HepG2 (cell line): ENCODE measurements around the gene C9orf50. TPM values are rescaled to one million over a fixed set of nuclear protein-coding genes. Genes with fewer than 3 reads are reported as not detected.

ENCODE experiments used
- ATAC-seq: fragments of 200-7000 bp; cut with Tn5 transposase; 3 replicates; pipeline ENCODE4 v1.9.1; 2020; ENCODE audit warnings: mild to moderate bottlenecking, moderate library complexity
- BruUV-seq: library from RNA; stranded (reverse); fragments of 400-500 nt; replicated peaks from 2 replicates; lab custom pipeline; 2021; lab: Mats Ljungman, UMichigan
- CTCF ChIA-PET: fragments of 300-600 bp; formaldehyde crosslinking; extraction: SDS; loops from one replicate; lab custom pipeline; 2021; ENCODE audit warnings: low total read pairs, inconsistent platforms, low intra/inter-chr PET ratio; lab: Yijun Ruan, JAX
- POLR2A ChIA-PET: fragments of 350-600 bp; sonication (Branson Sonifier 250); formaldehyde crosslinking; loops from one replicate; lab custom pipeline; 2020; ENCODE audit warnings: antibody characterized with exemption, inconsistent platforms; lab: Yijun Ruan, JAX
- DNase-seq: peaks from one replicate; pipeline ENCODE4 v3.0.0-alpha.2; 2015; ENCODE audit warnings: low spot score
- FAIRE-seq: peaks from 3 replicates; lab custom pipeline; 2011; peaks lifted over from hg19 to GRCh38; lab: Jason Lieb, UNC
- H2AFZ ChIP-seq: one replicate; pipeline ENCODE4 v1.6.1; 2011; ENCODE audit warnings: low read length, inconsistent platforms
- H3K27ac ChIP-seq: fragments of 300-600 bp; 3 replicates; pipeline ENCODE4 v1.8.0; 2011; ENCODE audit warnings: mixed run types, mild to moderate bottlenecking, mixed read lengths, low read length, inconsistent platforms; ENCODE audit not compliant: insufficient read depth; ENCODE audit errors: extremely low read length
- H3K27me3 ChIP-seq, 2 experiments: fragments of 200-600 bp in 1 of 2; 2 replicates in 1 of 2; 3 replicates in 1 of 2; pipeline versions ENCODE4 v1.6.0 to v1.8.0; 2011; ENCODE audit warnings: low read length in 2 of 2, mild to moderate bottlenecking in 2 of 2, moderate library complexity in 2 of 2, inconsistent platforms in 1 of 2; ENCODE audit not compliant: insufficient read depth in 2 of 2, control insufficient read depth in 1 of 2
- H3K36me3 ChIP-seq, 2 experiments: fragments of 200-600 bp in 1 of 2; replicated peaks in 1 of 2; 2 replicates in 1 of 2; 3 replicates in 1 of 2; pipeline versions ENCODE4 v1.5.1 to v1.8.0; 2011; ENCODE audit warnings: low read length in 2 of 2, inconsistent platforms in 1 of 2; ENCODE audit not compliant: insufficient read depth in 2 of 2, control insufficient read depth in 1 of 2
- H3K4me1 ChIP-seq: 2 replicates; pipeline ENCODE4 v1.5.1; 2012; ENCODE audit warnings: low read length, inconsistent platforms; ENCODE audit not compliant: insufficient read depth
- H3K4me2 ChIP-seq: 2 replicates; pipeline ENCODE4 v1.6.0; 2011; ENCODE audit warnings: low read depth, low read length, inconsistent platforms
- H3K4me3 ChIP-seq, 3 experiments: fragments of 200-600 bp in 1 of 3; sonication (generic), shearing (Covaris generic) in 1 of 3; replicated peaks in 1 of 3; 2 replicates each; pipeline ENCODE4 v1.5.1; 2011 to 2016; ENCODE audit warnings: low read length in 3 of 3, inconsistent platforms in 2 of 3, low read depth in 2 of 3, mild to moderate bottlenecking in 2 of 3, control low read depth in 1 of 3, mixed read lengths in 1 of 3; ENCODE audit not compliant: insufficient read depth in 1 of 3
- H3K79me2 ChIP-seq: one replicate; pipeline ENCODE4 v1.6.1; 2011; ENCODE audit warnings: low read length, inconsistent platforms; ENCODE audit not compliant: insufficient read depth
- H3K9ac ChIP-seq: 2 replicates; pipeline ENCODE4 v1.6.0; 2011; ENCODE audit warnings: mild to moderate bottlenecking, low read depth, low read length, inconsistent platforms; ENCODE audit not compliant: insufficient read depth
- H3K9me3 ChIP-seq: 2 replicates; pipeline ENCODE4 v1.5.1; 2012; ENCODE audit warnings: mild to moderate bottlenecking, low read length
- H4K20me1 ChIP-seq: 2 replicates; pipeline ENCODE4 v1.6.0; 2011; ENCODE audit warnings: inconsistent platforms, mild to moderate bottlenecking, low read length, moderate library complexity; ENCODE audit not compliant: insufficient read depth
- ATM ChIP-seq: fragments of 450-650 bp; IDR thresholded peaks from 2 replicates; pipeline ENCODE4 v1.7.1; 2017; ENCODE audit warnings: mild to moderate bottlenecking, borderline replicate concordance
- CCAR2 ChIP-seq: fragments of 200-400 bp; formaldehyde crosslinking; optimal IDR thresholded peaks from 2 replicates; pipeline ENCODE3; 2018; ENCODE audit warnings: low read depth, mild to moderate bottlenecking, low read length, moderate library complexity
- MTA3 ChIP-seq: sonication (generic); formaldehyde crosslinking; IDR thresholded peaks from 2 replicates; pipeline ENCODE4 v1.4.0; 2020; ENCODE audit warnings: missing genetic modification reagents
- POLR2AphosphoS2 ChIP-seq: IDR thresholded peaks from 2 replicates; pipeline ENCODE4 v1.6.1; 2011; ENCODE audit warnings: low read depth, low read length, improper control_type of control experiment
- RAD51 ChIP-seq: fragments of 450-650 bp; IDR thresholded peaks from 2 replicates; pipeline ENCODE4 v1.6.1; 2016; ENCODE audit warnings: borderline replicate concordance
- RARA ChIP-seq: IDR thresholded peaks from 2 replicates; pipeline ENCODE4 v1.6.1; 2016; ENCODE audit warnings: missing genetic modification reagents, missing compliant biosample characterization
- RORA ChIP-seq: sonication (generic); formaldehyde crosslinking; IDR thresholded peaks from 2 replicates; pipeline ENCODE4 v1.5.0; 2020; ENCODE audit warnings: mild to moderate bottlenecking, missing genetic modification reagents, moderate library complexity
- ZNF317 ChIP-seq: sonication (generic); formaldehyde crosslinking; IDR thresholded peaks from 2 replicates; pipeline ENCODE4 v1.5.0; 2020; ENCODE audit warnings: mild to moderate bottlenecking, missing genetic modification reagents
- ZNF530 ChIP-seq: sonication (generic); formaldehyde crosslinking; IDR thresholded peaks from 2 replicates; pipeline ENCODE4 v1.5.0; 2020; ENCODE audit warnings: low read depth, mild to moderate bottlenecking, missing genetic modification reagents
- ZNF775 ChIP-seq: sonication (generic); formaldehyde crosslinking; IDR thresholded peaks from 2 replicates; pipeline ENCODE4 v1.4.0; 2020; ENCODE audit warnings: missing genetic modification reagents, mild to moderate bottlenecking, moderate library complexity, borderline replicate concordance
- ZNF792 ChIP-seq: IDR thresholded peaks from 2 replicates; pipeline ENCODE4 v1.6.1; 2016
- ZSCAN25 ChIP-seq: sonication (generic); formaldehyde crosslinking; IDR thresholded peaks from 2 replicates; pipeline ENCODE4 v1.8.0; 2022; ENCODE audit warnings: mild to moderate bottlenecking, missing genetic modification reagents
- WGBS: methylation state at CpG from one replicate; pipeline ENCODE4 v1.1.6; 2017; ENCODE audit warnings: low lambda C conversion rate; 5-methylcytosine and 5-hydroxymethylcytosine counted together
- in situ Hi-C: cut with HindIII; loops from 2 replicates; pipeline ENCODE4 v1.10.0; 2017; ENCODE audit warnings: low pct_unique_long_range_greater_than_20kb; ENCODE audit not compliant: extremely low pct_ligation_motif_present
- intact Hi-C: fragments of 100-400 bp; cut with micrococcal nuclease; formaldehyde crosslinking; loops from one replicate; pipeline ENCODE4 v1.10.0; 2022; ENCODE audit not compliant: unreplicated experiment
- polyA plus RNA-seq, 8 experiments: library from polyadenylated mRNA; depleted of rRNA in 3 of 8; stranded (reverse) in 7 of 8; unstranded in 1 of 8; fragments of >200 nt; fragmentation: Illumina TruSeq in 4 of 8; extraction: Trizol in 4 of 8; gene quantifications; 2 replicates each; pipeline versions ENCODE4 v1.2.1 to v1.2.3, GENCODE V29; 2011 to 2016; ENCODE audit warnings: low read depth in 4 of 8, missing spikeins in 1 of 8, mixed read lengths in 1 of 8; ENCODE audit not compliant: insufficient read depth in 1 of 8
- total RNA-seq, 5 experiments: library from RNA; depleted of rRNA; stranded (reverse); fragments of >200 nt; fragmentation: Illumina TruSeq; extraction: Trizol; gene quantifications; 2 replicates each; pipeline ENCODE4 v1.2.3, GENCODE V29; 2016; ENCODE audit warnings: low read depth in 1 of 5
- TF ChIP-seq, protein P1 (sequence below): sonication (generic); formaldehyde crosslinking; IDR thresholded peaks from 2 replicates; pipeline ENCODE4 v1.4.0; 2020; ENCODE audit warnings: mild to moderate bottlenecking, missing genetic modification reagents
- TF ChIP-seq, protein P2 (sequence below): sonication (generic); formaldehyde crosslinking; IDR thresholded peaks from 2 replicates; pipeline ENCODE4 v1.8.1; 2022; ENCODE audit warnings: mild to moderate bottlenecking, missing genetic modification reagents
- TF ChIP-seq, protein P3 (sequence below): sonication (generic); formaldehyde crosslinking; IDR thresholded peaks from 2 replicates; pipeline ENCODE4 v1.5.1; 2020; ENCODE audit warnings: missing genetic modification reagents, mild to moderate bottlenecking, borderline replicate concordance

C9orf50 gene
- total and polyA plus RNA-seq, 2 of the 13 experiments (the other 11 are each of a cell fraction or from before 2014, with no cell fraction given), result not detected

DNA sequence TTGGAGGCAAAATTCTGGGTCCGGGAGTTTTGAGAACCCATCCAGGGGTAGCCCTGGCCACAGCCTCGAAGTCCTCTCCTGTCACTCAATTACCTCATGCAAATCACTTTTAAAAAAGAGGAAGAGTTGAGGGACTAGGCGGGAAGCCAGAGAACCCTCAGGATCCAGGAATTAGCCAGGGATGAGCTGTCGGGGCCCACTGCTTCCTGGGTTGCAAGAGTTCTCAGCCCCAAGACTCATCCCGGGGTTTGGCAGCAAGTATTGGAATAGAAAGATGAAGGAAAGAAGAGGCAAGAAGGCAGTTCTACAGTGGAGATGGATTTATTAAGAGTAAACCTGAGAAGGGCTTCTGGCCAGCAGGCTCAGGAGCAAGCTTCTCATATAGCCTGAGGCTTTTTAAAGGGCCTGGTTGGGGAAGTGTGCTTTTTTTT lies 25.6 kb downstream of the C9orf50 start:
- H3K79me2 ChIP-seq, result no peaks in the 10 kb centered on the region
- no peak overlapping the region for H2AFZ ChIP-seq
- in situ Hi-C loops (no loop called here), intact Hi-C loops (no loop called here)
- POLR2A ChIA-PET, result interaction anchor here (1.6 to 4.5 kb wide), 10 partner anchors 8 to 455 kb away, joined by 3 to 110 read pairs (median 40); no protein-coding TSS in a partner anchor
- H3K4me2 ChIP-seq, result no peak overlapping the region
- H3K36me3 ChIP-seq, result no peaks in the 10 kb centered on the region
- FAIRE-seq (no peak), DNase-seq (no peak), ATAC-seq (no peak)
- no peaks in the 10 kb centered on the region for H4K20me1 ChIP-seq
- CTCF ChIA-PET, result no interaction called here
- H3K9ac ChIP-seq, result no peak overlapping the region
- no TSS peak for BruUV-seq
- peak overlapping the region; percentile 18 for H3K27ac ChIP-seq
- H3K27me3 ChIP-seq, result no peaks in the 10 kb centered on the region
- no peaks in the 10 kb centered on the region for H3K9me3 ChIP-seq
- H3K4me3 ChIP-seq, result no peak overlapping the region
- 80% methylated on average over 5 of the region's 5 CpGs for WGBS
- H3K4me1 ChIP-seq, result peaks cover 87% of the 10 kb centered on the region
- no peak for TF ChIP-seq POLR2AphosphoS2
- no peak for TF ChIP-seq CCAR2
- no peak for TF ChIP-seq RAD51
- no peak for TF ChIP-seq MTA3
- TF ChIP-seq ZNF792 (CRISPR knock-in tag), result no peak
- TF ChIP-seq, protein P1, sequence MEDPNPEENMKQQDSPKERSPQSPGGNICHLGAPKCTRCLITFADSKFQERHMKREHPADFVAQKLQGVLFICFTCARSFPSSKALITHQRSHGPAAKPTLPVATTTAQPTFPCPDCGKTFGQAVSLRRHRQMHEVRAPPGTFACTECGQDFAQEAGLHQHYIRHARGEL (CRISPR knock-in tag), result no peak
- TF ChIP-seq ZNF530, result no peak

DNA sequence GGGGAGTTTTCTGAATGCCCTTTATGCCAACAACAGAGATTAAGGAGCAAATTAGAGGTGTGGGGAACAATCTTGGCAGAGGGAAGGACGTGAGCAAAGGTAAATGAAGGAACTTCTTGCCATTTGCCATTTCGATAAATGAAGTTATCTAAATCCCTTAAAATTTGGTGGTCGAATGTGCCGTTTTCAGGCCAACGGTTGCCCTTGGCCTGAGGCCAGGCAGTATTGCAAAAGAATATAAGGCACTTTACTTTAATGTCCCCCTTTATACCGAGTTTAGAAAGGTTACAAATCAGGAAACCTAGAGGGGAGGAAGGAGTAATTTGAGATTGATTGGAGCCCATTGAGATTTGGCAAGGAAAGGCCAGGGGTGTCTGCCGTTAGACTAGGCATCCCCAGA lies 26.3 kb downstream of the C9orf50 start:
- H3K36me3 ChIP-seq, result no peaks in the 10 kb centered on the region
- H4K20me1 ChIP-seq, result no peaks in the 10 kb centered on the region
- ChIA-PET CTCF (no interaction called here), POLR2A (no interaction called here)
- no peak overlapping the region for H2AFZ ChIP-seq
- H3K27me3 ChIP-seq, result no peaks in the 10 kb centered on the region
- intact Hi-C loops (no loop called here), in situ Hi-C loops (no loop called here)
- ATAC-seq (no peak), FAIRE-seq (no peak), DNase-seq (no peak)
- no TSS peak for BruUV-seq
- H3K27ac ChIP-seq, result no peak overlapping the region
- H3K9me3 ChIP-seq, result no peaks in the 10 kb centered on the region
- 93% methylated on average over 7 of the region's 7 CpGs for WGBS
- H3K79me2 ChIP-seq, result no peaks in the 10 kb centered on the region
- TF ChIP-seq ATM, result no peak
- TF ChIP-seq RARA (CRISPR knock-in tag), result no peak
- TF ChIP-seq ZNF317, result no peak
- TF ChIP-seq ZNF775 (CRISPR knock-in tag), result no peak
- TF ChIP-seq, protein P2, sequence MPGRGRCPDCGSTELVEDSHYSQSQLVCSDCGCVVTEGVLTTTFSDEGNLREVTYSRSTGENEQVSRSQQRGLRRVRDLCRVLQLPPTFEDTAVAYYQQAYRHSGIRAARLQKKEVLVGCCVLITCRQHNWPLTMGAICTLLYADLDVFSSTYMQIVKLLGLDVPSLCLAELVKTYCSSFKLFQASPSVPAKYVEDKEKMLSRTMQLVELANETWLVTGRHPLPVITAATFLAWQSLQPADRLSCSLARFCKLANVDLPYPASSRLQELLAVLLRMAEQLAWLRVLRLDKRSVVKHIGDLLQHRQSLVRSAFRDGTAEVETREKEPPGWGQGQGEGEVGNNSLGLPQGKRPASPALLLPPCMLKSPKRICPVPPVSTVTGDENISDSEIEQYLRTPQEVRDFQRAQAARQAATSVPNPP (CRISPR knock-in tag), result no peak
- TF ChIP-seq, protein P3, sequence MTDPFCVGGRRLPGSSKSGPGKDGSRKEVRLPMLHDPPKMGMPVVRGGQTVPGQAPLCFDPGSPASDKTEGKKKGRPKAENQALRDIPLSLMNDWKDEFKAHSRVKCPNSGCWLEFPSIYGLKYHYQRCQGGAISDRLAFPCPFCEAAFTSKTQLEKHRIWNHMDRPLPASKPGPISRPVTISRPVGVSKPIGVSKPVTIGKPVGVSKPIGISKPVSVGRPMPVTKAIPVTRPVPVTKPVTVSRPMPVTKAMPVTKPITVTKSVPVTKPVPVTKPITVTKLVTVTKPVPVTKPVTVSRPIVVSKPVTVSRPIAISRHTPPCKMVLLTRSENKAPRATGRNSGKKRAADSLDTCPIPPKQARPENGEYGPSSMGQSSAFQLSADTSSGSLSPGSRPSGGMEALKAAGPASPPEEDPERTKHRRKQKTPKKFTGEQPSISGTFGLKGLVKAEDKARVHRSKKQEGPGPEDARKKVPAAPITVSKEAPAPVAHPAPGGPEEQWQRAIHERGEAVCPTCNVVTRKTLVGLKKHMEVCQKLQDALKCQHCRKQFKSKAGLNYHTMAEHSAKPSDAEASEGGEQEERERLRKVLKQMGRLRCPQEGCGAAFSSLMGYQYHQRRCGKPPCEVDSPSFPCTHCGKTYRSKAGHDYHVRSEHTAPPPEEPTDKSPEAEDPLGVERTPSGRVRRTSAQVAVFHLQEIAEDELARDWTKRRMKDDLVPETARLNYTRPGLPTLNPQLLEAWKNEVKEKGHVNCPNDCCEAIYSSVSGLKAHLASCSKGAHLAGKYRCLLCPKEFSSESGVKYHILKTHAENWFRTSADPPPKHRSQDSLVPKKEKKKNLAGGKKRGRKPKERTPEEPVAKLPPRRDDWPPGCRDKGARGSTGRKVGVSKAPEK (CRISPR knock-in tag), result no peak
- no peak for TF ChIP-seq RORA
- no peak for TF ChIP-seq ZSCAN25 (CRISPR knock-in tag)
- H3K4me2 ChIP-seq, result no peak overlapping the region
- H3K9ac ChIP-seq, result no peak overlapping the region
- H3K4me3 ChIP-seq, result no peak overlapping the region
- peaks cover 80% of the 10 kb centered on the region for H3K4me1 ChIP-seq
